CD4-positive, alpha-beta T cell treated with Interleukin-15 for 4 hours (primary cell): ENCODE data around the gene PPME1.
A peak's percentile ranks its signal among the peaks of the same experiment; 100 is the strongest.
"Not testable (repeated sequence)": the region's sequence is repeated elsewhere in the genome, so short reads cannot be mapped to it uniquely, and the experiment has no call there.

Experiments
- DNase-seq: peaks from one replicate; pipeline ENCODE4 v3.0.0-alpha.2; 2020; ENCODE audit warnings: low spot score

The PPME1 gene, protein sequence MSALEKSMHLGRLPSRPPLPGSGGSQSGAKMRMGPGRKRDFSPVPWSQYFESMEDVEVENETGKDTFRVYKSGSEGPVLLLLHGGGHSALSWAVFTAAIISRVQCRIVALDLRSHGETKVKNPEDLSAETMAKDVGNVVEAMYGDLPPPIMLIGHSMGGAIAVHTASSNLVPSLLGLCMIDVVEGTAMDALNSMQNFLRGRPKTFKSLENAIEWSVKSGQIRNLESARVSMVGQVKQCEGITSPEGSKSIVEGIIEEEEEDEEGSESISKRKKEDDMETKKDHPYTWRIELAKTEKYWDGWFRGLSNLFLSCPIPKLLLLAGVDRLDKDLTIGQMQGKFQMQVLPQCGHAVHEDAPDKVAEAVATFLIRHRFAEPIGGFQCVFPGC

DNA sequence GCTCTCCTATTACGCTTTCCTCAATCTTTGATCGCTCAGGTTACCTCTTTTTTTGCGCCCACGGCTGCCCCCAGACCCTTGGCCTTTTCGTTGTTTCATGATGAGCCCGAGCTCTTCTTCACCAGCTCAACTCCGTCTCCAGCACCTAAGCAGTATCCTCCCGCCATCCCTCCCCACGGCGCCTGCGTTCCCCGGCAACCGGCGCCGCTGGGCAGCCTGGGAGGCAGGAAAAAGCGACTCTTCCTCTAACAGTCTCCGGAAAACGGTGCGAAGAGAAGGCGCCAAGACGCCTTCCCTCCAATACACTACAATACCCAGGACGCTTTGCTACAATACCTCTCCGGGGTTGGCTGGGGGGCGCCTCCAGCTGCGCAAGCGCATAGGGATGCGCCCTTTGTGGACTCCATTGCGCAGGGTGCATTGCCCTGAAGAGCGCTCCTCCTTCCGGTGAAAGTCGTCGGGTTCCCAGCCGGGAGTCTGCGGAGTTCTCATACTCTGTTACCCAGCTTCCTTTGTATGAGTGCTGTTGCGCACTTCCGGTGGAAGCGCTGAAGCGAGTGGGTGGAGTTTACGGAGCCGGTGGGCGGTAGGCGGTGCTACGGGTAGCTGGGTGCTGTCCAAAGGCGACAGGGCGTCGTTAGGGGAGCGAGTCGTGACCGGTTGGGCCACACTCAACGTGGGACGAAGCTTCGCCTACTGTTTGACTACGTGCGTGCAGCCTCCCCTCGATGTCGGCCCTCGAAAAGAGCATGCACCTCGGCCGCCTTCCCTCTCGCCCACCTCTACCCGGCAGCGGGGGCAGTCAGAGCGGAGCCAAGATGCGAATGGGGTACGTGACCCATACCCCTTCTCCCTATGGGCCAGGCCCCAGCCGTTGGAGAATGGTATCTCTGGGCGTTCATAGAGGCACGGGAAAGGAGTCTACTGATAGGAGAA, at the start of gene PPME1, which contains the start of gene C2CD3:
Gene PPME1, plus strand, starts transcription at position 596 of the 936 bp plus-strand sequence. Its CDS starts 133 bp downstream, at position 729.
Gene C2CD3, minus strand, starts transcription at position 309 of the 936 bp plus-strand sequence. Its CDS starts 210 bp downstream, at position 99.
- DNase-seq: peak; percentile 99

DNA sequence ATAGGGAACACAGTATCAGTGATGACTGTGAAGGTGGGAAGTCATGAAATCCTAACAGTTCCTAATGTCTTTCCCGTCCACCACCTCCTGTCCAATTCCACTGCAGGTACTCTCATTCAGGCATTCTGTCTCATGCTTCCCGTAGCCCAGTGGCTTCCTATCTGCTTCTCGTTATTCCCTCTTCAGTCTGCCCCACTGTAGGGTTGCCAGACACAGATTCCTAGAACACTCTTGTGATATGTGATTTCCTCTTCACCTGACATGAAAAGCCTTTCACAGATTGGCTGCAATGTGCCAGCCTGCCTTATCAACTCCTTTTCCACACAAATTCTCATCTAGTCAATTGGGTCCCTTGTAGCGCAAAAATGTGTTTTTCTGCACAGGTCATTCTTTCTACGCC, 49.3 kb upstream of the PPME1 start:
- DNase-seq: no peak

DNA sequence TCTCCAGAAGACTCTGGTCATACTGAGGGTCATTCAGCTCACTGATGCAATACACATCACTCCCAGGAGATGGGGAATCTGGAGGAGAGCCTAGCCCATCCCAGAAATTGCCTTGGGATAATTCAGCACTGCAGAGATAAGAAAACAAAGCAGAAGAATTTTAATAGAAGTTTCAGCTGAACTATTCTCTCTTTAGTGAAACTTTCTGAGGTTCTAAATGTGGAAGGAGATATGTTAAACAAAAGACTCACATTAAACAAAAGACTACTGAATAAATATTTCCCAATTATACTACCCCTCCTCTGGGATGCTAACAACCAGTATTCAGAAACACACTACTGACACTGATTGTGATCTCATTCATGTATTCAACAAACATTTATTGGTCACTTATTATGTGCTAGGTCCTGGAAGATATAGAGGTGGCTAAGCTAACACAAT, 48.1 kb upstream of the PPME1 start:
- DNase-seq: no peak

DNA sequence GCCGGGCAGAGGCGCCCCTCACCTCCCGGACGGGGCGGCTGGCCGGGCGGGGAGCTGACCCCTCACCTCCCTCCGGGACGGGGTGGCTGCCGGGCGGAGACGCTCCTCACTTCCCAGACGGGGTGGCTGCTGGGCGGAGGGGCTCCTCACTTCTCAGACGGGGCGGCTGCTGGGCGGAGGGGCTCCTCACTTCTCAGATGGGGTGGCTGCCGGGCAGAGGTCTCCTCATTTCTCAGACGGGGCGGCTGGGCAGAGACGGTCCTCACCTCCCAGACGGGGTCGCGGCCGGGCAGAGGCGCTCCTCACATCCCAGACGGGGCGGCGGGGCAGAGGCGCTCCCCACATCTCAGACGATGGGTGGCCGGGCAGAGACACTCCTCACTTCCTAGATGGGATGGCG, 42.0 kb upstream of the PPME1 start:
- DNase-seq: not testable (repeated sequence)

DNA sequence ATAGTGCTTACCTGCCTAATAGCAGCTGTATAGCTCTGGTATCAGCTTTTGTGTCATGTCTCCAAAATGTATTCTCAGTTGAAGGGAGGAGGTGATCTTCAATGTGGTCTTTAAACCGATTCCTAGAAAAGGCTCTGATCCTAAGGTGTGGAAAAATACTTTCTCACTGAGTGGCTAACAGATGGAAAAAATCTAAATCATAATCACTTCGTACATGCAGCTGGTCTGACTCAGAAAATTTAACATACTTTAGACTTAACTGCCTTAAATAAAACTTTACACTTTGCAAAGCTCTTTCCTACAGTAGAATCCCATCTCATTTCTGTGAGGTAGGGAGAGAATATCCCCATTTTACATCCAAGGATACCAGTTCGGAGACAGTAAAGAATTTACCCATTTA, 38.3 kb upstream of the PPME1 start:
- DNase-seq: no peak

DNA sequence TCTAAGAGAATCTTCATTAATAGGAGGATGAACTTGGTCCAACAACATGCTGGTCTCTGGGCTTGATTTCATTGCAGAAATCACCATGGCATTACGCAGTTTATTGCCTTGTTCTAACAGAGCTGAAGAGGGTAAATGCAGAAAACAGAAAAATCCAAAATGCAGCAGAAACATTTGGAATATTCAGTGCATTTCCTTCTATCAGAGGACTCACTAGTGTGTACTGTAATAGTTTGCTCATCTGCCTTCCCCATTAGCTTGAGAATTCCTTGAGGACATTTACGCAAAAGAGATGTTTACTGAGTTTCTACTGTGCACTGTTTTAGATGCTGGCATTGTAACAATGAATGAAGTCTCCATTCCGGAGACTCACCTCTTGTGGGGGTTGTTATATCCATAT, 37.7 kb upstream of the PPME1 start:
- no peak for DNase-seq

DNA sequence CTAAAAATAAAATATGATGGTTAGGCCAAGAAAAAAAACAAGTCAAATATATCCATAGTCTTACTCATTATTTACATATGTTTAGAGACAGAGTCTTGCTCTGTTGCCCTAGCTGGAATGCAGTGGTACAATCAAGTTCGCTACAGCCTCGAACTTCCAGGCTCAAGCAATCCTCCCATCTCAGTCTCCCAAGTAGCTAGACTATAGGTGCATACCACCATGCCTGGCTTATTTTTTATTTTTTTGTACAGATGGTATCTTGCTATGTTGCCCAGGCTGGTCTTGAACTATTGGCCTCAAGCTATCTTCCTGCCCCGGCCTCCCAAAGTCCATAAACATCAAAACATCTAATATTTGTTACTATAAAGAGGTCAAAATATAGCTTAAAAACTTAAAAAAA, 36.4 kb upstream of the PPME1 start:
- DNase-seq: no peak

DNA sequence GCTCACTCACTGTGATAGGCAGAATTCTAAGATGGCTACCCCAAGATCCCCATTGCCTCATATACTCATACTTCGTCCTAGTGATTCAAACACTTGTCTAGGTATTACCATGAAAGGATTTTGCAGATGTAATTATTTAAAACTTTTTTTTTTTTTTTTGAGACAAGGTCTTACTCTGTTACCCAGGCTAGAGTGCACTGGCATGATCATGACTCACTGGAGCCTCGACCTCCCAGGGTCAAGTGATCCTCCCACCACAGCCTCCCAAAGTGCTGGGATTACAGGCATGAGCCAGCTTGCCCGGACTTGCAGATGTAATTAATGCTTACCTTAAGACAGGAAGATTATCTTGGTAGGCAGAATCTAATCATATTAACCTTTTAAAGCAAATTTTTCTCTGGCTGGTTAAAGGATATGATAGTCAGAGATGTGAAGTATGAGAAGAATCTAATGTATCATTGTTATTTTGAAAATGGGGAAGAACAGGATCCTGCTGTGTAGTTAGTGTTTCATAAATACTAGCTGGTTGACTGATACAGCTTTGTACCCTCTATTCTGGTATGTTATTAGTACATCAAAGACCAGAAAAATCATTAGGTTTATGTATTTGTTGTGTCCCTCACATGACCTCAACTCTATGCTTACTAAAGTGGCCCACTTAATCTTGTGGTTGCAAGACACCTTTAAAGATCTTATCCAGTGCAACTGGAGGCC, 35.8 kb upstream of the PPME1 start:
- no peak for DNase-seq

DNA sequence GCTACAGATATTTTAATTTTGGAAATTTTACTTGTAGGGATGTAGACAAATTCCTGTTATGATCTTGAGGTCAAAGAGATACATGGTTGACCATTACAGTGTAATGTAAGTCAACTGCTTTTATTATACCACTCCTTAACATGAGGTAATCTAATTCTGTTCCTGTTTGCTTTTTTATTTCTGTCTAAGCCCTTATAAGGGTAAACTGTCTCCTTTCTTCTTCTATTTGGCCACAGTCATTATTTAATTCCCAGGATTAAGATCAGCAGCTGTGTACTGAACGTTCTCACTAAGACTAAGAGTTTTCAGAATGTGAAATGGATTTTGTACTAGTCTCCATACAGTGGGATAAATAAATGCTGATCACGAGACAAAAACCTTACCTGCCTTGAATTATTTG, 33.1 kb upstream of the PPME1 start:
- DNase-seq: no peak

DNA sequence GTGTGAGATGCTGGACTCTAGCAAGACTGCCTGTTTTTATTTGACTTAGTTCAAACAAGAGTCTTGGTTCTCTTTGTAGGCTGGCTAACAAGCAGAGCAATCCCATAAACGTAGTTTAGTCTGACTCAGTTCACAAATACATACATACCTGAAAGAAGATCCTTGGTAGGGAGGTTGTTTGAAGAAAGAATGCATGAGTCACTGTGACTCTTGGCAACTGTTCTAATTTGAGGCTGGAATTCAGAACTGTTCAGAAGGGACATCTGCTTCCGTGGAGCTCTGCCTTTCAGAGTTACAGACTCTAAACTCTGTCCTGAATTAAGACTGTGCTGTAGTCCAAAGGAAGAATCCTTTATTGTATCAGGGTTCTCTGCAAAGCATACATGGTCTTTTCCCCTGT, 32.5 kb upstream of the PPME1 start:
- no peak for DNase-seq

DNA sequence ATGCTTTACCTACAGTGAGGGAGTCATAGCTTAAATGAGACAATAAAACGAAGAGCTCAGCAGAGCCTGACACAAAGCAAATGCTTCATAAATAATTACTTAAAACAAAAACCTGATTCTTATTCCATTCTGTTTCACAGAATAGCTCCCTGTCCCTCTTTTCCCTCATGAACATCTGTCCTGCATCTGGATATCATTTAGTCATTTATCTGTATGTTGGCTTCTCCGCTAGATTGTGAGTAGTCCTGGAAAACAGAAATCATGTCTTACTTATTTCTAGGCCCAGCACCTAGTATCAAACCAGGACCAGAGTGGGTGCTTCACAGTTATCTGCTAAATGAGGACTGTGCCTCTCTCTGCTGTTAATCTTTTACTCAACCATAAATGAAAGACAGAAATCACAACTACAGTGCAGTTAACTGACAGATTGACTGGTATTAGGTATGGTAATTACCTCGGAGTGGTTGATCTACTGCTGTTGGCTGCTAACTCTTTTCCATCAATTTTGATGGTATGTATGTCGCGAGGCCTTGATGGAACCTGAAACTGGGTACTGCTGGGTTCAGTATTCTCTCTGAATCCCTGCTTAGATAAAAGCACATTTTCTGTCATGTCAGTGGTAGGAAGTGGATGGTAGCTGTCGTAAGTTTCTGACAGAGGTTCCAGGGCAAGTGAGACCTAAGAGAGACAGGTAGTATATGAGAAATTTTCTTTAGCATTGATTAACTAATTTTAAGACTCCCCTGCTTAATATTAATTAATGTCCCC, 31.8 kb upstream of the PPME1 start:
- no peak for DNase-seq

DNA sequence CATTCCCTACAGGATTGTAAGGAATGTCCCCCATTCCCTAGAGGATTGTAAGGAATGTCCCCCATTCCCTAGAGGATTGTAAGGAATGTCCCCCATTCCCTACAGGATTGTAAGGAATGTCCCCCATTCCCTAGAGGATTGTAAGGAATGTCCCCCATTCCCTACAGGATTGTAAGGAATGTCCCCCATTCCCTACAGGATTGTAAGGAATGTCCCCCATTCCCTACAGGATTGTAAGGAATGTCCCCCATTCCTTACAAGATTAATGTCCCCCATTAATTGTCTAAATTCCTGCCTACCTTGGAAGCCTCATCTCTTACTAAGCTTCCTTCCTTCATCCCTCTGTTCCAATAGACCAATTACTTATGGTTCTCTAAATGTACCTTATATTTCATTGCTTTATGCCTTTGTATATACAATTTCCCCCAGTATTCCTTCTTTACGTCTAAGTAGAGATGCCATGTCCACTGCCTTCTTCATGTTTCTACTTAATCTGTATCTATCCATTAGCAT, 31.1 kb upstream of the PPME1 start:
- not testable (repeated sequence) for DNase-seq

DNA sequence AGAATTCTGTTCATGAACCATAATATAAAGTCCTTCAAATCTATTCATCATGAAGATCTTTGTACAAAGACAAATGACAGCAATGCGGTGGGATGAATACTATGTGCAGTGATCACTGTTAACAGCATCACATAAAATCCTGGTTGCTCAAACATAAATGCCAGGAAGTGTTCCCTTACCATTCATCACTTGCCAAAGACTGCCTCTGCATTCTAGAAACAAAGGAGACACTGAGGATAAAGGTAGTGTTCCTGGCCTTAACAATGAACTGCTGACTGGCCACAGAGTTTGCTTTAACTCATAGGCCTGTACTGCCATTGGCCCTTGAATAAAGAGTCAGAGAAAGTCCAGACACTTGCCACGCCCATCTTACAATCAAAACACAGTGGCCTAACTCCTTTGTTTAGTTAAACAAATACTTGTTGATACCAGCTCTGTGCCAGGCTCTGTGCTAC, 29.8 kb upstream of the PPME1 start:
- DNase-seq: no peak

DNA sequence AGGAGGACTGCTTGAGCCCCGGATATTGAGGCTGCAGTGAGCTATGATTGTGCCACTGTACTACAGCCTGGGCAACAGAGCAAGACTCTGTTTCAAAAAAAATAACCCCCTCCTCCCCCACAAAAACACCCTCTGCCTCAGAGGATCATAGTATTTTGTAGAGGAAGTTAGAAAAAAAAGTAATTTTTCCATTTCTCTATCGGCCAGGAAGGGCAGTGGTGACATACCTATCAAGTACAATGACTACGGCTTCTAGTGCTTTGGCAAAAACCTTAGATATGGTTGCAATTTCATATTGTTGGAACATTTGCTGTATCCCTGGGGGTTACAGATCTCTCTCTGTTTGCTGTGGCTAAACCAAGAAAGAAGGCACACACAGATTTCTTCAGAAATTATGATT, 29.2 kb upstream of the PPME1 start:
- no peak for DNase-seq

DNA sequence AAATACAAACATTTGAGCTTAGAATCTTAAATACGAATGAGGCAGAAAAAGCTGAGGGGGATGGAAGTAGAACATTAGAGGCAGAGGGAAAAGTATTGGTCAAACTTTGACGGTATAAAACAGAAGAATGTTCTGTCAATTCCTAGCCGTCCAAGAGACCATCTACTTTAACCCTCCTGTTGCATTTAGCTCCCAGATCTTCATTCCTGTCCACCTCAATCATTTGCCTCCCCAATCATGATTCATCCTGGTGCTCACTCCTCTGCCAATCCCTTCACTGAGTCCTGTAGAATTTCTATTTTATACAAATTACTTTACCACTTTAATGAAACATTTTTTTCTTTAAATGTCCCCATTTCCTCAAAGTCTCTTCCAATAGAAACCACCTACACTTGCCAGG, 28.5 kb upstream of the PPME1 start:
- DNase-seq: no peak

DNA sequence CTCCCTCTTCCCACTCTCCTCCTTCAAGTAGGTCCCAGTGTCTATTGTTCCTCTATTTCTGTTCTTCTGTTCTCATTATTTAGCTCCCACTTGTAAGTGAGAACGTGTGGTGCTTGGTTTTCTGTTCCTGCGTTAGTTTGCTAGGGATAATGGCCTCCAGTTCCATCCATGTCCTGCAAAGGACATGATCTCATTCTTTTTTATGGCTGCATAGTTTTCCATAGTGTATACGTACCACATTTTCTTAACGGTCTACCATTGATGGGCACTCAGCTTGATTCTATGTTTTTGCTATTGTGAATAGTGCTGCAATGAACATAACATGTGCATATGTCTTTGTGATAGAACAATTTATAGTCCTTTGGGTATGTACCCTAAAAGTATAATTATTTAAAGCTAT, 26.5 kb upstream of the PPME1 start:
- no peak for DNase-seq

DNA sequence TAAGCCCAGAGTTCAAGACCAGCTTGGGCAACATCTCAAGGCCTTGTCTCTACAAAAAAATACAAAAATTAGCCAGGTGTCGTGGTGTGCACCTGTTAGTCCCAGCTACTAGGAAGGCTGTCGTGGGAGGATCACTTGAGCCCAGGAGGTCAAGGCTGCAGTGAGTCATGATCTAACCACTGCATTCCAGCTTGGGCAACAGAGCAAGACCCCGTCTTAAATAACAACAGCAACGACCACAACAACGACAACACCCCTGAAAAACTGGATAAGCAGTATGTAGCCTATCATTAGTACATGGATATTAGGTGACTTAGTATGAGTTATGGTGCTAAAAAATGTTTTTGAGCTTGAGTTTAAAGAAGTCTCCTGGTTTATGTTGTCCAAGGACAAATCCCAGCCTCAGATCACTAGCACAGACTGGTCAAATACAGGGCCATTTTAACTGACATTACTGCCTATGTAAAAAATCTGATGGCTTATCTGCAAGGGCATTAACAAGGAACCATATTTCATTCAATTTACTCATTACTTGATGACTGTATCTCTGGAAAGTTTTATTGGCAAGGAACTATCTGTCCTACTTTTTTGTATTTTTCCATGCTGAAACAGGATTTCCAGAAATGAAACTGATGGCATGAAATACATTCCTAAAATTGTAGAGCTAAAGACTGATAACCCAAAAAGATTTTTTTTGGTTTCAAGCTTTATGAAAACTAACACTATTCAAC, 23.7 kb upstream of the PPME1 start:
- DNase-seq: no peak

DNA sequence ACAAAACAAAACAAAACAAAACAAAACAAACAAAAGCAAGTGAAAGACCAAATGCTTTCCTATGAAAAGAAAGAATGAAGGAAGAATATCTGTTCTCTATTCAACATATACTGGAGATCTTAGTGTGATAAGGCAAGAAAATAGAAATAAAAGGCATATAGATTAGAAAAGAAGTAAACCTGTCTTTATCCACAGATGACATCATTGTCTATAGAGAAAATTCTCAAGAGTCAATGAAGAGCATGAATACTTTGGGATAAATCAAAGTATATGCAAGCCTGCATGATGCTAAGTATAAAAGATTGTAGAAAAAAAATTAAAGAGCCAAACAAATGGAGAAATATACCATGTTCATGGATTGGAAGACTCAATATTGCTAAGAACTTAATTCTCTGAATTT, 17.9 kb upstream of the PPME1 start:
- DNase-seq: no peak

DNA sequence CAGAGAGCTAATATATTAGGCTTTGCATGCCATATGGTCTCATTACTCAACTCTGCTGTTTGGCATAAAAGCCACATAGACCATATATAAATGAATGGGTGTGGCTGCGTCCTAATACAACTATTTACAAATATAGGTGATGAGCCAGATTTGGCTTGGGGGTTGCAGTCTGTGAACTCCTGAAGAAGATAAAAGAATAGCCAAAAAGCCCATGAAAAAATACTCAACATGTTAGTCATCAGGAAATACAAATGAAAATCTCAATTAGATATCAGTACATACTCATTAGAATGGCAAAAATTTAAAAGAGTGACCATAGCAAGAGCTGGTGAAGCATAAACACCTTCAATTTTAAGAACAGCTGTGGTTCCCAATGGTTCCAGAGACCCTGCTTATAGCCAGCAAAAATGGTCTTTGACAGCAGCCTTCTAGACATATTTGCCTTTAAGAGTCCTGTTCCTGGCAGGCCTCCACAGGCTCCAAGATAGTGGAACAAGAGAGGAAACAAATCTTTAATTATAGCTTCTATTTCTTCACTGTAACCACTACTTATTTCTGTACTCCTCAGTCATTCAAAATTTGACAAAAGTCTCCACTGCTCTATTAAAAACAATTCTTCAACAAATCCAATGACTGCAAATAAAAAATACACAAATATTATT, 16.3 kb upstream of the PPME1 start:
- no peak for DNase-seq

DNA sequence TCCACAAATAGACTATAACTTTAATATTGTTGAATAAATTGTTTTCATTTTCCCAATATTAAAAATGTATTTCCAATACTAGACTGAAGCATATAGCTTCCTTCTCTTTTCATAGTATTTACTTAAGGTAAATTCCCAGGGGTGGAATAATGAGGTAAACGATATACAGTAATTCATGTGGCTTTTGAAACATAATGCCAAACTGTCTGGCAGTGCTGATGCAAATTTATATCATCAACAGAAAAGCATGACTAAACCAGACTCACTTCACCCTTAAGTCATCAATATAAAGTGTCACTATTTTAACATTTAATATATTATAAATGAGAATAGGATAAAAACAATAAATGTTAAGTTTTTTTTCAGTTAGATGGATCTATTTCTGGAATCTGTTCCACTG, 13.9 kb upstream of the PPME1 start:
- no peak for DNase-seq
